Right ventricle myocardium superior (tissue), 1 donor: Measurements from ENCODE around the gene FTO. TPM values are rescaled to one million over a fixed set of nuclear protein-coding genes. Genes with fewer than 3 reads are reported as not detected.

Source experiments
- ATAC-seq: fragments of 200-7000 bp; cut with Tn5 transposase; one replicate; pipeline ENCODE4 v1.9.1; 2020; ENCODE audit warnings: mild to moderate bottlenecking; ENCODE audit not compliant: poor library complexity
- DNase-seq: peaks from one replicate; pipeline ENCODE4 v3.0.0-alpha.2; 2020
- intact Hi-C: fragments of 100-400 bp; cut with DNase I; formaldehyde crosslinking; loops from one replicate; pipeline ENCODE4 v1.11.2; 2022
- total RNA-seq: library from RNA; stranded (reverse); fragmentation: NEBNext Ultra II Directional; extraction: Animal tissue kit (Norgen Biotek cat#: 25700); gene quantifications from one replicate; pipeline ENCODE4 v1.2.1, GENCODE V29; 2021
- donor health status: DM: no; HTN: yes; CAD: no; lungs with severe emphysema.

FTO gene
- total RNA-seq, 1 donor from 2014 or later: 75.3 TPM

DNA sequence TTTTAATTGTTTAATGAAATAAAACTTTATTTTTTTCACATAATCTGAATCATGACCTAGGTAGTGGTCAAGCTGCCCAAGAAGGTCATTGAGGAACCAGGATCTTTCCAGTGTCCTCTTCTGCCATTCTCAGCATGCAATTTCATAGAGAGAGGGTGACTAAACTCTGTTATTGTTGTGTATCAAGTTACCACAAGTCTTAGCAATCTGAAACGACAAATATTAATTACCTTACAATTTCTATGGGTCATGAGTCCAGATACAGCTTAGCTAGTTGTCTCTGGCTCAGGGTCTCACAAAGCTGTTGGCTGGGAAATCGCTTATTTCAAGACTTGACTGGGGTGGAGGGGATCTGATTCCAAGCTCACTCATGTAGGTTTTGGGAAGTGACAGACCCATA is 37.6 kb downstream of the FTO start:
- ATAC-seq (no peak), DNase-seq (no peak)
- intact Hi-C loops: no loop called here

DNA sequence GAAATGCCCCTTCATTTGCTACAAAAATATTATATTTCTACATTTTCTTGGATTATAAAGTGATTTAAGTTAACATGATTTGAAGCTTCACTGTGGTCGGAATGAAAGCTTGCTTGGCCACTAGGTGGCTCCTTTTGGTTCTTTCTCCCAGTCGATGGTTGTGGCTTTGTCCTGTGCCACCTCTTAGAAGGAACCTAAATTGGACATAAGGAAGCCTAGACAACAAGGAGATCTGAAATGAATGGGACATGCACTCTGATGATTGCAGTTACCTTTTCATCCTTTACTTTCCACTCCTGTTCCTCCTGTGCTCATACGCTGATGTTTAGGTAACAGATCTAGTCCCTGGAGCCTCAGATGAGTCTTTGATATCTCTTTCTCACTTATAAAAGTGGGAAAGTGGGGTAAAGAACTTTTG is 39.2 kb downstream of the FTO start:
- no peak for DNase-seq
- intact Hi-C loops: no loop called here
- peak; percentile 58 for ATAC-seq

DNA sequence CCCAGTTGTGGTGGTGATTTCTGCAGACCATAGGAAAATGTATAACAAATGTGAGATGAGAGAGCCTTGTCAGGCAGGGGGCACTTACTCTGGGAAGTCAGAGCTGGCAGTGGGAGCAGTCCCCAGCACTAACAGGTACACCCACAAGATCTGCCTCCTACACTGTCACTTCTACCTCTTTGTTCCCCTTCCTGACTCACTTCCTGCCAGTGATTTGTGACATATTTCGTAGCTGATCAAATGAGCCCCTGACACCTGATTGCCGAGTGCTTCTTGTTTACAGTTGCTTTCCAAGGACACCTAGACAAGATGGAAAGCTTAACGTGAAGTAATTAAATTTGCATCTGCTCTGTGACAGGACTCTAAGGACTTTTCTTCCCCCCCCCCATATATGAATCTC is 40.5 kb downstream of the FTO start:
- intact Hi-C loops: no loop called here
- ATAC-seq (no peak), DNase-seq (no peak)

DNA sequence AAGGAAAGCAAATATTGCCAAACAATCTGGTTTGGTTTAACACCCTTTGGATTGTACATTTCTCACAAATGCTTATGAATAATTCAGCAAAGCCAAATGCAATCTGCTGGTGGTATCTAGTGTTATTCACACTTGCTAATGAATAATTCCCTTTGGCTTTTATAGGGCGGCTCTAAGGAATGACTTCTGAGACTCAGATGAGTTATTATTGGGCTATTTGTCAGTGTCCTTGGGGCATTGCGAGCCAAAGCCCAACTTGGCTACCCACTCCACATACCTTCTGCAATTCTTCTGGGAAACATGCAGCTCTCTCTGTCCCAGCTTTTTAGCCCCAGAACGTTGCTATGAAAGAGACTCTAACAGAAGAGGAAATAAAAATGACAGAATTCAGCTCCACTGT is 41.1 kb downstream of the FTO start:
- ATAC-seq (peak; percentile 49), DNase-seq (no peak)
- intact Hi-C loops: no loop called here

DNA sequence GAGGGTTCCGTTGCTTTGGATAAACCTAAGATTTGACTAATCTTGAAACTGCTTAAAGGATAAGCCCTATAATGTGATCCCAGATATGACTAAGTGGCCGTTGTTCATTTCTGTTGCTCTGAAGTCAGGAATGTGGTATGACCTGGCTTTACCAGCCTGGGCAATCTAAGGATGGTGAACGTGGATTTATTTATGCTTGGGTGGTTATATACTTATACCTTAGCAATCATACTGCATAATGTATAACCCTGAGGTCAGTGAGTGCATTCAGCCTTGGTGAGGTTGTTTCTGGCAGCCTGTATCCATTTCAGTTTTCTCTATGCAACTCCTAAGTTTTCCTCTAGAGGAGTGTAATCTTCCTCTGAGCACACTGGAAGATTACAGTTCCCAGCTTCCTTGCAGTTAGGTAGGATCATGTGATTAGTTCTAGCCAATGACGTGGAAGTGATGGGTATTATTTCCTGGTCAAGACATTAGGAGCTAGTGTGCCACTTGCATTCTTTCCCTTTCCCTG is 41.9 kb downstream of the FTO start:
- intact Hi-C loops: no loop called here
- DNase-seq (no peak), ATAC-seq (peak; percentile 12)

DNA sequence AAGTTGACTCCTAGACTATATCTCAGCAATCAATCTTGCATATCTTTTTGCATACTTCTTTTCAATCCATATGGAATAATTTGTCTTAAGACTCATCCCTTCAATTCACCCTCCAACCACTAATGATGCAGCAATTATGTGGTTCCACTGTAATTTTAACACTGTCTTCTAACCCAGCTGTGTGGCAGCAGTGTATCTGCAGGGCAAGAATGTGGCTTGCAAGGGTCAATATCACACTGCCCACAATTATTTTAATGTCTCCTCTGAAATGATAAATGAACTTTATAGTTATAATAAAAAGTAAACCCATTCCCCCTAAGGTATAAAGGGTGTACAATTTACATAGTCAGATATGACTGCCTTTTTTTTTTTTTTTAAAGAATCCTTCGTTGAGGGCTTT is 48.6 kb downstream of the FTO start:
- ATAC-seq (no peak), DNase-seq (no peak)
- intact Hi-C loops: no loop called here

DNA sequence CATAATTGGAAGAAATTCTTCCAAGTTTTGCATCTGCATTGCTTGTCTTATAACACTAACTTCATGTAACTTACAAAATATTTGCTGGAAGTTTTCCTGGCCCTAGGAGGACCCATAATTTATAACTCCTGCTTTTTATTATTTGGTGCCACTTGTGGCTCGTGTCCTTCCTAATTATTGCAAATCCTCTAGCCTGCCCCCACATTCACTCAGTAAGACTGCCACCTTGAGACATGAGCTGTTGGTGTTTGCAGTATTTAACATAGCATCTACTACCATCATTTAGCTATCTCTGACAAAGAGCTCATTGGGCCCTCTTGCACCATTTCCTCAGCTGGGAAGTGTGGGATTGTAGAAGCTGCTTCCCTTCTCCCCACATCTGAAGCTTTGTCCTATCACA is 49.5 kb downstream of the FTO start:
- intact Hi-C loops: no loop called here
- ATAC-seq: no peak
- DNase-seq: no peak

DNA sequence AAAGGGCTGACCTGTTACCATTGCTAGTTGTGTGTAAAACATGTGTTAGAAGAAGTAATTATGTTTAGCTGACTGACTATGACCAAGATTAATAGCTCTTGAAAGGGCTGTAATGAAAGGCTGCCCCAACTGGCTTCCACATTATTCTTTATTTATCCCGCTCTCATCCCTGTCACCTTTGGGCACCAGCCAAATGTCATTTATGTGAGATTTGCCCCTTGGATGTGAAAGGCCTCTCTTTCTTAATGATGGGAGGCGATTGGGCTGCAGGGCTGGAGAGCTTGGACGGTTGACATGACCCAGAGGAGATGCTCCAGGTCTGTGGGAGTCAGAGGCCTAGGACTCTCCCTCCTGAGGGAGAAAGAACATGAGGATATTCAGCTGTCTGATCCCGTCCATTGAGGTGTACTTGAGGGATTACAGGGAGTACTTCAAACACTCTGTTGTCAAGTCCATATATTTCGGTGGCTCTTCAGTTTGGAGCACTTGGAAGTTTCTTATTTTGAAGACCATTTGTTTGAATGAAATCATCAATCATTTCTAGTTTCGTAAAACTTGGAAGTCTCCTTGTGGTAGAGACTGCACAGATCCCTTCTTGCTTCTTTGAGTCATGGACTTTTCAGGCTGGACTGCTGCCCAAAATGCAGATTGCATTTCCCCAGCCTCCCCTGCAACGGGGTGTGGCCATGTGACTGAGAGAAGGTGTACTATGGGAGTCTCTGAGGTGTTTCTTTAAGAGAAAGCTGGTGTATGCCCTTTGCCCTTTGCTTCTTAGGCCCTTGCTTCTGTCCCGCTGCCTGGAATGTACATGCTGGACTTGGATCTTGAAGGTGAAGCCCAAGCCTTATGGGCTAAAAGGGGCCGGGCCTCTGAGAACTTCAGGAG is 51.3 kb downstream of the FTO start:
- DNase-seq: no peak

DNA sequence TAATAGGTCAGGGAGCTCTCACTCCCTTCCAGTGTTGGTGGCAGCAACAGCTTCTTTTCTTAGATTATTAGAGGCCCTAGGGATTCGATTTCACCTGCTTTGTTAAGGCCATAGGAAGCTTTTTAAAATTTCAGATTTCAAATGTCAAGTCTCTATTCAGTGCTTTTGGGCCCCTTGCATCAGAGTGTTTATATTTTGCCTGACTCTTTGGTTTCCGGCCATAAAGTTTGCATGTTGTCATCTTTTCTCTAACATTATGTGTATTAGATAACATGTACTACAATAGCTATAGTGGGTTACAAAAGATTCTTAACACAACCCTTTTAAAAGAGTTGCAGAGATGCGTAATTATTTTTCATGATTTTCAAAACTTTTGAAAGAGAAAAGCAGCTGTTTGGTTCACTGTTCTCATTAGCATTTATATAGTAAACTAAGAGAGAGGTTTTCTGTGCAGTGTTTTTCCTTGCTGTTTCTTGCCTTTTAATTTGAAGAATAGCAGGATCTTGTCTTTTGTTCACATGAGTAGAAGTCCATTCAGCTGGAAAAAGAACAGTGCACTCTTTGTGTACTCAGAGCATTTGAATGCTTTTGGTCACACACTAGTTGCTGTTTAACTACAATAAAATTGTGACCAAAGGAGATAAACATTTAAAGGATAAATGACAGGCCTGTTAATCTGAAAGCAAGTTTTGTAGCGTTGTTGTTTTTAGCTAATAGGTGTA is 52.5 kb downstream of the FTO start:
- intact Hi-C loops: no loop called here
- DNase-seq (no peak), ATAC-seq (peak; percentile 27)

More for the DNA sequence above, 51.3 kb downstream of the FTO start:
- ATAC-seq: no peak
- intact Hi-C loops: no loop called here

DNA sequence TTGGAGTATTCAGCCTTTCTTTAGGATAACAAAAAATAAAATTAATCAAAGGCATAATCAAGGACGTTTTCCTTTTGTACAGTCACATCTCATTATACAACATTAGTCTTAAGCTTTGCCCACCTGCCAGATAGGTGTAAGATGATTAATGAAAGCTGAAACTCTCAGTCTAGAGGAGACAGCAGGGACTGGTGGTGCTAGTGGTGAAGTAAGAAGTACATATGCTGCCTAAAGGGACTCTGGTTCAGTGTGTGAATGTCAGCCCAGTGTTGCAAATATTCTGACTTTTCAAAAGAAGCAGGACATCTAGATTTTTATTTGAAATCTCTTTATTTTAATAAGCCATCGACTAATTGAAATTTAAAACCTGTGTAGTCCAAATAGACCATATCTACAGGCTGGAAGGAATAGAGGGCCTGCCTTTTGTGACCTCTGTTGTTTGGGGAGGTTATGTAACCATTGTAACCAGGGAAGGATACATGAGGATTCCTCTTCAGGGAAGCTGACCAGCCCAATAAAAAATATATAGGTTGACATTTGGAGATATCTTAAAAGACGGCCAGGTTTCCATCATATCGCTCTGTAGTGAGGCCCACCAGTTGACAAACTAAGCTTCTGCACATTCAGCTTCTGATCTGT is 54.1 kb downstream of the FTO start:
- DNase-seq: no peak
- ATAC-seq: no peak
- intact Hi-C loops: no loop called here

DNA sequence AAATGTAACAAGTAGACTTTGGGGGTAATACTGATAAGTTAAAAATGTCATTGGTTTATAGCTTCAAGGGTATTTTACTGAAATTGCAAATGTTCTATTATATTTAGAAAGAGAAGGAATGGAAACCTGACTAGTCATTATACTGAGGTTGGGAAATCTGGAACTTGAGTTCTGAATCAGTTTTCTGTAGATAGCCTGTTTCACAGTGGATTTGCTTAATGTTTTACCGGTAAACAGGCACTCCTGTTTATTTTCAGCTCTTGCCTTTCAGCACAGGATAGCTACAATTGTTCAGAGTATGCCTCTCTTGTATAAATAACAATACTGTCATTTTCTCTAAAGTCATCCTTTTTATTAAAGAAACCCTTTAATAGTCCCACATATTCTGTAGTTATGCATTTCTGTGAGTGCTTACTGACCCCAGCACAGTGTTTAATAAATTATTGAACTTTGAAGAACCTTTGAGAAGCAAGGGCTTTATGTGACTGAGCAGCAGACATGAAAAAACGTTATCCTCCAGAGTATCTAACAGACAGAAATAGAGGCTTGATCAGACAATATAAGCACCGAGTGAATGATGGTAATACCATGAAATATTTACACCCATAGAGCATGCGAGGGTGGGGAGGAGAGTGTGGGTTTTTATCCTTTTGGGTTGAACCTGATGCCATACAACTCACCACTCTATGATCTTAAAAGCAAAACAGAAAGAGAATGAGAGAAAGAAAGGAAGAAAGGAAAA is 58.2 kb downstream of the FTO start:
- ATAC-seq (no peak), DNase-seq (no peak)
- intact Hi-C loops: no loop called here

DNA sequence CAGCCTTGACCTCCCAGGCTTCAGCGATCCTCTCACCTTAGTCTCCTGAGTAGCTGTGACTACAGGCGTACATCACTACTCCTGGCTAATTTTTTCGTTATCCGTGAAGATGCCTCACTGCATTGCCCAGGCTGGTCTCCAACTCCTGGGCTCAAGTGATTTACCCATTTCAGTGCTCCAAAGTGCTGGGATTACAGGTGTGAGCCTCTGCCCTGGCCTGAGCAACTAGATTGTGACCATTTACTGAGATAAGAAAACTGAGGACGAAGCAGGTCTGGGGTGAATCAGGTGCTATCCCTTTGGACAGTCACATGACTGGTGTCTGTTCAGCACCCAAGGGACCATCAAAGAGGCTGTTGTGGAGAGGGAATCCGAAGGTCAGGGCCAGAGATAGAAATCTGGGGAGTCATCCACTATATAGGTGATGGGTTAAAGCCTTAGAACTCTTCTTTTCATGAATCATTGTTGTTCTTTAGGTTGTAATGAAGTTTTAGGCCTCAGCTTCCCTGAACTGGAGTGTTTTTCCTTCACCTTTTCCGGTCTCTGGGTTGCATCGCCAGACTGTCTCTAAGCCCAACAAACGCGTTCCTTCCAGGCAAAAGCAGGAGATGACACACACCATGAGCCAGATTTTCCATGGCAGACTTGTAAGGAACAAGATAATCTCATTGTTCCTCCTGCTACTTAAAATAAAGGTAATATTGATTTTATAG is 62.5 kb downstream of the FTO start:
- intact Hi-C loops: no loop called here
- DNase-seq (no peak), ATAC-seq (no peak)

DNA sequence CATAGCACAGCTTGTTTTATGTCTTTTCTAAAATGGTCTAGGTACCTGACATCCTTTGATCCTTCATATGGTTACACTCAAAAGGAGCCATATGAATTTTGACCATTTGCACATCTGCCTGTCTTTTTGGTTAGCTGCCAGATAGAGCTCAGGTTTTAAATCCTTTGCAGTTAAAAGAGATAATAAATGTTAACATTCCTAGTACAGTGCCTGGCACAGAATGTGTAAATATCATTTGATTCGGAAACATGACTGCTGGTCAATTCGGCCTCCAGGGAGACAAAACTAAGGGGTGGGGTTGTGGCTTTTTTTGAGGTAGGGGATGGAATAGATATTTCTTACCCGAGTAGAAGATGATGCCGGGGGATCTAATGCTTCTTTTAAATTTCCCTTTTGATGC is 64.2 kb downstream of the FTO start:
- intact Hi-C loops: no loop called here
- no peak for DNase-seq
- no peak for ATAC-seq

DNA sequence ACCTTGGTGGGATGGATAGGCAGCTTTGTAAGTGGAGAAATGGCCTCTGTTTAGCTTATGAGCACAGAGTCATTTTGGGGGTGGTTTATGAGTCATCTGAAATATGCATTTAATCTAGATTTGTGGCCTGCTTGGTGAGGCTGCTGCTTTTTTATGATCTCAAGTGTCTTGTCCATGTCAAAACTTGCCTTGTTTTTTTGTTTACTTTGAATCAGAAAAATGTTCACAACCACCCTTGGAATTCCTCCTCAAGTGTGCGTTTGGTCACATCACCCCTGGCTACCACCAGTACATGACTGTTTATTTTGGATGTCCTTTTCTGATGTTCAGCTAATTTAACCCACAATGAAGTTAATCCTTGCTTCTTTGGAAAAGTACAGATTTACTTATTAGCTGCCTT is 64.6 kb downstream of the FTO start:
- DNase-seq (no peak), ATAC-seq (no peak)
- intact Hi-C loops: no loop called here

DNA sequence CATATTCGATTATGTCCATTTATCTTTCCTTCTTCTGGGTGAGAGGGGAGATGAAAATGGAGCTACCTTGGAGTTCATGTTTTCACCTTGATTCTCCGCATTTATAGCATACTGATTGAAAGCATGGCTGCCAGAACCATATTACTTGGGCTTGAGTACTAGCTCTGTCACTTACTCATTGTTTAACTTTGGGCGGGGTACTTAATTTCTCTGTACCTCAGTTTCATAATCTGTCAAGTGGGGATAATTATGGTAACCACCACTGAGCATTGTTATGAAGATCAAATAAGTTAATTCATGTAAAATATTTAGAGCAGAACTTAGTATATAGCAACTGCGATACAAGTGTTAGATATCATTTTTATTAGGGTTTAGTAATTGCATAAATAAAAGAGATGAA is 65.2 kb downstream of the FTO start:
- intact Hi-C loops: no loop called here
- DNase-seq (no peak), ATAC-seq (no peak)

DNA sequence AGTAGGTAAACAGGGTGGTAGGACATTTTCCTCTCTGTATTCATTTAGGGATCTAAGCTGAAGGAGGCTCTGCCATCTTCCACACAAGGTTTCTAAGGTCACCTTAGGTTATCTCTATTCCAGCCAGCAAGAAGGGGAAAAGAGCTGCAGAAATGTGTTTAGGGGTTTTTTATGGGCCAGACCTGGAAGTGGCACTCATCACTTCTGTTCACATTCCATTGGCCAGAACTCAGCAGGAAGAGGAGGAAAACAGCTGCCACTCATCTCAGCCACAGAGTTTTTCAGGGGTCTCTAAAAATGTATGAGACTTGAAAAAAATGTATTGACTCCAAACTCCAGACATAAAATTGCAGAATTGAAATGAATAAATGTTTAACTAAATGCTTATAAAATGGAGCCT is 65.8 kb downstream of the FTO start:
- intact Hi-C loops: no loop called here
- DNase-seq: no peak
- no peak for ATAC-seq

DNA sequence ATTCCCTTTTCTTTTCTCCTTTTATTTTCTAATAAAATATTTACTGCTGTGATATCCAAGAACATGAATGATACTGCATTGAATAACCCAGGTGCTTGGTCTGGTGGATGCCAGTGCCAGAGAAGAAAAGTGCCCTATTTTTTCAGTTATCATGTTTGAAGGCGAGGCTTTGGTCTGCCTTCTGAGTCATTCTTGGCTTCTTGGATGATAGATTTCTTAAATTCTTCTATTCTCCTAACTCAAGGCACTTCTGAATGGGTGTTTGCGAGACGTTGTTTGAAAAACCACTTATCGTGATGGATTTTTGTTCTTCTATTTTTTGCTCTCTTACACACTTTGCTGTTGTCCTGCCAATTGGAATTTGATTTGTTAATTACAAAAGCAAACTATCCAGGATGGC is 66.7 kb downstream of the FTO start:
- ATAC-seq (no peak), DNase-seq (no peak)
- intact Hi-C loops: no loop called here
